NCI-H446 (cell line): ENCODE results near the gene ARHGDIB.

ENCODE experiments used
- DNase-seq, 2 experiments: peaks; one replicate each; lab custom pipeline; 2025; lab: John Stamatoyannopoulos, UW

Gene ARHGDIB

DNA sequence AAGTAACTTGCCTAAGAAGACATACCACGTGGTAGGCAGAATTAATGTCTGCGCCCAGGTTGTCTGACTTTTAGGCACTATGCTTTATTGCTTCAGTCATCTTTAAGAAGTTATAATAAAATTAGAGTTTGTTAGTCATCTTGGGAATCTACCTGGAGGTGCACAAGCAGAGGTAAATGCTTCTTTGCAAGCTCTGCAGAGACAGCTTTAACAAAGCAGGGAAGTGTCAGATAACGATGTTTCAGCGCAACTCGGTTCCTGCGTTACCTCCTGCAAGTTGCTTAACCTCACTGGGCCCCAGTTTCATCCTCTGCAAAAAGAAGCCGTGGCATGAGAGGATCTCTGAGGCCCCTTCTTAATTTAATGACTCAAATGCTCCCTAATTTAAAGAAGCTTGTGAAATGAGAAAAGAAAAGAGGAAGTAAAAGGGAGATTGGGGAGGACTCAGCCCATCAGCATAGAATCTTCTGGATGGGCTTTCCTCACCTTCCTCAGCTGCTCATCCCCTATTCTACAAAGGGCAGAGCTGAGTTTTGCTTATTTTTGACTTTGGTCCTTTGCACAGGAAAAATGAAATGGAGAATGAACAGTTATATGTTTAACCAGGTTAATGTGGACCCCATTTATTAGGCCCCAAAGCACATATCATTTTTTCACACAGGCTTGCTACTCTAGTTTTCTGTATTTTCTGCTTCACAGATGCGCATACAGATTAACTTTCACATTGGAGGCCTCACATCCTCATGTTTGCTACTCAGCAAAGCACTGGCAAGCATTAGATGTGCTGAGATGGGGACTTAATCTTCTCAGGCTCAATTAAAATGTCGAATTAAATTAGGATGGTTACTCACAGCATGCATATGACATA, 5.1 kb downstream of the ARHGDIB start:
- DNase-seq = no peak

GRCh38 chr12:14954269-14954668, 7.1 kb downstream of the ARHGDIB start:
- no peak for DNase-seq

GRCh38 chr12:14953752-14954151, 7.6 kb downstream of the ARHGDIB start:
- no peak for DNase-seq

DNA sequence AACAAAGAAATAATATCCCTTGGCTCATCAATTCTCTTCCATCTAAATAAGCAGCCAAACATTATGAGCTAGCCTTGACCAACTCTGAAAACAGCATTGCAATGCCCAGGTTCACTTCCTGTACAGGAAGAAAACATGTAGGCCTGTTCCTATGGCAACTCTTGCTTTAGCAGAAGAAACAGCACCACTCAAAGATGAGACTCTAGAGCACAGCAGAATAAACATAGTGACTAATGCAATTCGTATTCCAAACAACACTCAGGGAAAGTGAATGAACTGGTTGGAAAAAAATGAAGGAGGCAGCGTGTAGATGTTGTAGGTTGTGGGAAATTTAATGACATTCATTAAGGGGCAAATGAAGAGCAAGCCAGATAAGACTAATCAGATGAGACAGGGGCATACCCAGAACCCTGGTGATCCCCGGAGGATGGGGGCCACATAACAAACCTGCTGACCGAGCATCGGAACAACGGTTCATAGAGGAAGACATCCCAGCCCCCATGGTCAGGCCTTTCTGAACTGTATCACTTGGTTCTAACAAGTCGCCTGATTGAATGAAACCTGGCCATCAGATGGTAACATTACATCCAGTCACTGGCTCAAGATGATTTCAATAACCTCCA, 9.0 kb downstream of the ARHGDIB start:
- peak in 1 of 2 experiments; percentile 36 for DNase-seq

GRCh38 chr12:14951851-14952250, 9.6 kb downstream of the ARHGDIB start:
- no peak for DNase-seq

- no peak for DNase-seq
Measured at GRCh38 chr12:14950982-14951746, 10.2 kb downstream of the ARHGDIB start.

GRCh38 chr12:14950421-14950820, 11.0 kb downstream of the ARHGDIB start:
- DNase-seq = no peak

GRCh38 chr12:14949631-14950030, 11.8 kb downstream of the ARHGDIB start:
- DNase-seq = no peak

DNA sequence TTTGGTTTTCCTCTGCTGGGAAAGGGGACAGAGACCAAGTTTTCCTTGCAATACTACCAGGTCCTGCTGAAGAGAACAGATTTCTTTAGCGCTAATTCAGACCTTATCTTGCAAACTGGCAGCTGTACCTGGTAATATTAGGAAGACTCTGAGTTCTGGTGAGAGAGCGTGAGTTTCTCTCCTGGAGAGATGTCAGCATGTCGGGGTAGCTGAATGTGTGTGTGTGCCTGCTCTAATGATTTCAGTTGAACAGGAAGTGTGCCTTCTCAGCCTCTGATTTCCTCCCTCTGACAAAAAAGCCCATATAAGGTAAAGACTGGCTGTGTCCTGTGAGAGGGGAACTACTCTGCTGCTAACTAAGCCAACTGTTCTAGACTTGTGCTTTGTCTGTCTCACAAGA, 12.7 kb downstream of the ARHGDIB start:
- DNase-seq = peak in 1 of 2 experiments; percentile 5

DNA sequence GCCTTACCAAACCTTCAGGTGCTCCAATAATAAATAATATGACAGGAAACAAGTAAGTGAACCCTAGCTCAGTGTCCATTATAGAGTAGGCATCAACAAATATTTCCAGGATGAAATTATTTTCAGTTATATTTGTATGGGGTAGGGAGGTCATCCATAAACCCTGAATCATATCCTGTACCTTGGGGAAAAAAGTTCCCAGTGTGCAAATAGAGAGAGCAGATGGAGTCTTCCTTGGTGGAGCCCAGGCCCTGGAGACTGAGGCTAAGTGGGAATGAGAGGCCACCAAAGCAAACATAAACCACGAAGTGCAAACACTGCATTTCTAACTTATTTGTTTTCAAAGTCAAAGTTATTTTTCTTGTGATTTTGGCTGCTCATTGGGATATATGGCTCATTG, 14.5 kb downstream of the ARHGDIB start:
- no peak for DNase-seq

DNA sequence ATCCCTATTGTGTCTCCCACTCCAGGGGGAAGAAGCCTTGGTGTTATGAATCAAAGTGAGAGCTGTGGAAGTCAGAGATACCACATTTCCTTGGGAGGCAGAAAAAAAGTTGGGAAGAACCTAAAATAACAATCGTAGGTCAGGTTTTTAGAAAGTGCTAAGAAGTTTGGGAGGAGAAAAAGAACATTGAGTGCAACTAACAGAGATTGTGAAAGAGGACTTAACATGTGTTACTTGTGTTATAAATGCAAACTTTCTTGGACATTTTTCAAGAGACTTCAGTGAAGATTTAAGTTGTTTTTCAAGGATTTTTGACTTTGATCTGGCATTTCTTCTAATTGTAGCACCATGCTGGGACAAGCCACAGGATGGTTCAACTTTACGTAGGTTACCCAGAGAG, 15.2 kb downstream of the ARHGDIB start:
- DNase-seq = no peak

GRCh38 chr12:14942196-14942931, 19.0 kb downstream of the ARHGDIB start:
- no peak for DNase-seq

- DNase-seq = no peak
Measured at GRCh38 chr12:14941369-14941768, 20.0 kb downstream of the ARHGDIB start.

- no peak for DNase-seq
Measured at GRCh38 chr12:14938301-14938700, 23.1 kb downstream of the ARHGDIB start, which contains the start of gene ERP27. TSS of gene ERP27 (minus strand) at chr12:14938537. CDS start at chr12:14938508, 29 bp downstream.

- no peak for DNase-seq
Measured at GRCh38 chr12:14937689-14938088, 23.7 kb downstream of the ARHGDIB start.

DNA sequence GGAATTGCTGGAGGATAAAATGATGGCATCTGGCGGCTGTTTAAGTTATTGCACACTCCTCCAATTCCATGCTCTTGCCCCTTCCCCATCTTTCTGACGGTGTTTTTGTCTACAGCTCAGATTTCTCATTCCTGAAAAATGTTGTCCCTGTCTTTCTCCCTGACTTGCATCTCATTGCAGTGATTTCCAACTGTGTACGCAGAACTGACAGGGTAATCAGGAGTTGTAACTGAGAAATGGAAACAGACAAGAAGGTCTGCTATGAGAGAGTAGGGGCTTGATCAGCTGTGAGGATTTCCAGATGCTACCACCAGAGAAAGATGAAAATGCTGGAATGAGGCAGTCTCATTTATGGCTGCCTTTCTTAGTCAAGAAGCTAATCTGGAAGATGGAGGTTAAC, 24.4 kb downstream of the ARHGDIB start:
- DNase-seq = no peak

- DNase-seq = no peak
Measured at GRCh38 chr12:14936224-14936861, 25.1 kb downstream of the ARHGDIB start.

DNA sequence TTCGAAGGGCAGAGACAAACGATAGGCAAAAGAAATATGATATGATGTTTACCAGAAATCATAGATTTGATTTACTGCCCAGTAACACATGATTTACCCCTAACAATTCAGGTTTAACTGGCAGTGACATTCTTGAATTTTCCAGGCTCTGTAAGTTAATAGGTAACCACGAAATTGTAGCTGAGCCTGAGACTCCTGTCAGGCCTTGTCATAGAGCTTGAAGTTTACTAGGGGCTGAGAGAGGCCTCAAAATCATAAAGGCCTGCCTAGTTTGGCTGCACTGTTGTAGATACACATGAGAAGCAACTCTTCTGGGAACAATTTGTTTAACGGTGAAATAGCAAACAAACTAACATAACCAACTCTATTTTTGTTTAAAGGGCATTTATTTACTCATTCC, 26.4 kb downstream of the ARHGDIB start:
- DNase-seq = no peak

DNA sequence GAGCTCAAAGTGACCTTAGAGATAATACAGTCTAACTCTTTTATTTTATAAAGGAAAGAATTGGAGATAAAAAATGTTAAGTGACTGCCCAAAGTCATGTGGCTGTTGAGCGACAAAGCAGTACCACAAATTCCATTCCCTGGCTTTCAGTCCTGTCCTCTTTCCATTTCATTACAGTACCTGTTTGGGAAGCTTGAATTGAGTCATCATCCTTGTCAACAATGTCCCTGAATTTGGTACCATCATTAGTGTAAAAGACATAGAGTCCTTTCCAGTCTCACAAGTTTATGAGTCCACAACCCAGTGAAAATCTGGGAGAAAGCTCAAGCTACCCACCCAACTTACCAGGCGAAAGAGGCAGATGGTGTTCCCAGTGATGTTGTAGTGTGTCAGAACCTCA, 26.9 kb downstream of the ARHGDIB start:
- no peak for DNase-seq

DNA sequence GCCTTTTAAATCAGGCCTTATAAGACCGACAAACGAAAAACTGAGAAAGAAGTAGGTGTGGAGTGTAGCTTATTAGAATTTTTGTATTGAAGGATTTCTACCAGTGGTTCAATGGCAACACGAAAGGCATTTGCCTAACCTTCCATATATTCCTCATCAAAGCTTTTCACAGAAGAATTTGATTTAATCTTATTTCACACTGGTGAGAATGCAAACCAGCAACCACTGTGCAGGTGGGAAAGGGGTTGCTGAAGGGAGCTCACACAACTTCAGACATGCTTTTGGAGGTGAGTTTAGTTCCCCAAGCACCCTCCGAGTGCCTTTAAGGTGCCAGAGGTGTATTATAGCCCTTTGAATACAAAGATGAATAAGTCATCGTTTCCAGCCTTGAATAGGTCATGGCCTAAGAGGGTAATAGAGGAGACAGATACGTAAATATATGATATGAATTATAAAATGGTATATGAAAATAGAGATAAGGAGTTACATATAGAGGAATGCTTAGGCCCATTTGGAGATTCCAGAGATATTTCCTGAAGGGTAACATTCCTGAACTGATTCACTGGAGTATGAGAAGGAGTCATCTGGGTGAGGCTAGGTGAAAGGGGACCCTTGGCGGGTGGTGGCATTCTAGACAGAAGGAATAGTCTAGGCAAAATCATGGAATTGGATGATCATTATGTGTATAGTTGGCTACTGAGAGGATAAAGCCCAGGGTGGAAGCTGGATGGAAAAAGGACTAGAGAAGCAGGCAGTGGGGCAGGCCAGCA, 29.4 kb downstream of the ARHGDIB start:
- DNase-seq = no peak

GRCh38 chr12:14931359-14931758, 30.0 kb downstream of the ARHGDIB start:
- DNase-seq = no peak
